Liver (tissue), 5 donors: ENCODE data around the gene ANKRD49. TPM values are rescaled to one million over a fixed set of nuclear protein-coding genes. Genes with fewer than 3 reads are reported as not detected.

Source experiments
- polyA plus RNA-seq, 2 donors: library from polyadenylated mRNA; stranded (reverse) in 1 of 2; unstranded in 1 of 2; fragments of 200-250 nt in 1 of 2; fragments of >200 nt in 1 of 2; fragmentation: Nextera tagmentation in 1 of 2; extraction: Ambion mirVana in 1 of 2; gene quantifications; one replicate each; pipeline versions ENCODE4 v1.2.1 to v1.2.3, GENCODE V29; 2013 to 2015
- small RNA-seq: library from RNA; depleted of rRNA; stranded (forward); fragments of <200 nt; gene quantifications from one replicate; pipeline ENCODE3, GENCODE V24; 2014
- total RNA-seq, 2 donors: library from RNA; depleted of rRNA; stranded (reverse); fragments of >200 nt; gene quantifications; one replicate each; pipeline ENCODE4 v1.2.3, GENCODE V29; 2014
- donor health status: healthy.
- donor health status: healthy.
- donor health status: healthy.

Gene ANKRD49
- total and polyA plus RNA-seq, 4 donors, result 5.4 to 12.3 (median 9.8) TPM

Small RNA genes lying within 50 kb of the gene (small RNA-seq; reads per million reads assigned to genes)
- 0.22 reads per million, percentile 7 among the genes with 10 or more reads in this experiment for gene MIR548L

Other genes starting within 250 kb of the ANKRD49 start
- not detected for gene IZUMO1R, start 189.4 kb upstream of the ANKRD49 start, total RNA-seq
- under 1 TPM in 1 of 2 donors, not detected in 1; 0.21 TPM for gene IZUMO1R, start 189.4 kb upstream of the ANKRD49 start, polyA plus RNA-seq
- under 1 TPM; 0.05 to 0.08 TPM for gene GPR83, start 92.6 kb upstream of the ANKRD49 start, total RNA-seq
- under 1 TPM; 0.01 to 0.14 TPM for gene GPR83, start 92.6 kb upstream of the ANKRD49 start, polyA plus RNA-seq
- 10 to 100 TPM in 1 of 2 donors, 1 to 10 TPM in 1; 8.4 to 18.3 TPM for gene MRE11, start 140 bp upstream of the ANKRD49 start, total RNA-seq
- 1 to 10 TPM; 1.5 to 2.9 TPM for gene MRE11, start 140 bp upstream of the ANKRD49 start, polyA plus RNA-seq
- gene C11orf97, start 18.5 kb downstream of the ANKRD49 start, total RNA-seq, result not detected
- gene C11orf97, start 18.5 kb downstream of the ANKRD49 start, polyA plus RNA-seq, result under 1 TPM; 0.36 to 0.94 TPM
- 1 to 10 TPM; 1.9 to 4.3 TPM for gene FUT4, start 49.9 kb downstream of the ANKRD49 start, total RNA-seq
- under 1 TPM; 0.47 to 0.95 TPM for gene FUT4, start 49.9 kb downstream of the ANKRD49 start, polyA plus RNA-seq
- gene PIWIL4, start 73.4 kb downstream of the ANKRD49 start, total RNA-seq, result 1 to 10 TPM in 1 of 2 donors, under 1 TPM in 1; 0.75 to 1.5 TPM
- gene PIWIL4, start 73.4 kb downstream of the ANKRD49 start, polyA plus RNA-seq, result under 1 TPM; 0.18 to 0.28 TPM